Gastroesophageal sphincter (tissue), 4 donors: ENCODE results near the gene FAM193A. TPM values are rescaled to one million over a fixed set of nuclear protein-coding genes. Genes with fewer than 3 reads are reported as not detected.
"Not testable (repeated sequence)": the region's sequence is repeated elsewhere in the genome, so short reads cannot be mapped to it uniquely, and the experiment has no call there.

Experiments used
- ATAC-seq: fragments of 150-250 bp; one replicate; pipeline ENCODE4 v1.9.1; 2016; ENCODE audit warnings: mild to moderate bottlenecking, moderate library complexity
- H3K27ac ChIP-seq, 4 donors: fragments of 200-600 bp; sonication (generic) in 3 of 4; 1 replicate in 3 of 4; 2 replicates in 1 of 4; pipeline ENCODE4 v1.5.1; 2016 to 2019
- H3K27me3 ChIP-seq: fragments of 200-600 bp; sonication (generic); one replicate; pipeline ENCODE4 v1.5.1; 2019
- H3K36me3 ChIP-seq, 2 donors: fragments of 200-600 bp; sonication (generic); one replicate each; pipeline ENCODE4 v1.5.1; 2019; ENCODE audit warnings: control low read depth in 1 of 2
- H3K4me1 ChIP-seq, 3 donors: fragments of 200-600 bp; sonication (generic); 1 replicate in 2 of 3; 2 replicates in 1 of 3; pipeline ENCODE4 v1.5.1; 2016 to 2019; ENCODE audit warnings: control low read depth in 2 of 3
- H3K4me3 ChIP-seq, 2 donors: fragments of 200-600 bp; sonication (generic); one replicate each; pipeline ENCODE4 v1.5.1; 2019; ENCODE audit warnings: mild to moderate bottlenecking in 1 of 2, moderate library complexity in 1 of 2
- H3K9me3 ChIP-seq, 3 donors: fragments of 200-600 bp; sonication (generic); one replicate each; pipeline ENCODE4 v1.5.1; 2017 to 2019; ENCODE audit warnings: control low read depth in 2 of 3
- EP300 ChIP-seq: sonication (generic); formaldehyde crosslinking; IDR thresholded peaks from one replicate; pipeline ENCODE4 v1.6.1; 2017; ENCODE audit warnings: antibody characterized with exemption, mild to moderate bottlenecking
- POLR2A ChIP-seq, 2 donors: fragments of 450-650 bp; IDR thresholded peaks; one replicate each; pipeline ENCODE4 v1.6.1; 2017; ENCODE audit warnings: antibody characterized with exemption in 2 of 2, mild to moderate bottlenecking in 2 of 2, moderate library complexity in 1 of 2
- POLR2AphosphoS5 ChIP-seq: sonication (generic); formaldehyde crosslinking; IDR thresholded peaks from one replicate; pipeline ENCODE4 v1.6.1; 2017; ENCODE audit warnings: antibody characterized with exemption
- WGBS, 2 donors: methylation state at CpG; one replicate each; pipeline ENCODE4 v1.1.5; 2018; ENCODE audit warnings: low coverage in 1 of 2; 5-methylcytosine and 5-hydroxymethylcytosine counted together
- total RNA-seq, 4 donors: library from RNA; depleted of rRNA; stranded (reverse); fragments of >200 nt; gene quantifications; one replicate each; pipeline ENCODE4 v1.1.0, GENCODE V29; 2016
- TF ChIP-seq, protein P1 (sequence below), 4 experiments: fragments of 200-600 bp in 2 of 4; fragments of 450-650 bp in 2 of 4; sonication (generic) in 1 of 4; IDR thresholded peaks; one replicate each; pipeline ENCODE4 v1.5.1; 2017 to 2019; ENCODE audit warnings: antibody characterized with exemption in 4 of 4, mild to moderate bottlenecking in 2 of 4, moderate library complexity in 2 of 4

The FAM193A gene
- total RNA-seq, 4 donors from 2014 or later: 24.5 to 35.6 (median 30.2) TPM

DNA sequence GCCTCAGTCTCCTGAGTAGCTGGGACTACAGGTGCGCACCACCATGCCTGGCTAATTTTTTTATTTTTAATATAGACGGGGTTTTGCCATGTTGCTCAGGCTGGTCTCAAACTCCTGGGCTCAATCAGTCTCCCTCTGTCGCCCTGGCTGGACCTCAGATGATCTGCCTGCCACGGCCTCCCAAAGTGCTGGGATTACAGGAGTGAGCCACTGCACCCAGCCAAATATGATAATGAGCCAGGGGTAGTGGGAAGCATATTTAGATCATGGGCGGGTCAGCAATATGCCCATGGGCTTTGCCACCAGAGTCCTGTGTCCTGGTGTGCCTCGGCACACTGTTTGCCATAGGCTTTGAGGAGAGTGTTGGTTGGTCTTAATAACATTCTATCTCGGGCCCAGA is 71.8 kb downstream of the FAM193A start:
- no peaks in the 10 kb centered on the region for H3K36me3 ChIP-seq
- no peak for ATAC-seq
- H3K9me3 ChIP-seq: no peaks in the 10 kb centered on the region
- H3K27ac ChIP-seq: no peak overlapping the region
- WGBS, 2 donors: 83 to 90% methylated on average over 2 to 4 of the region's 7 CpGs
- H3K4me3 ChIP-seq: no peak overlapping the region
- H3K4me1 ChIP-seq: peaks cover 0 to 42% (median 10%) of the 10 kb centered on the region in 3 donors
- H3K27me3 ChIP-seq: no peaks in the 10 kb centered on the region
- TF ChIP-seq EP300 (no peak), POLR2A (IDR thresholded peaks at IDR 0.05) (no peak), POLR2AphosphoS5 (no peak)
- TF ChIP-seq, protein P1, sequence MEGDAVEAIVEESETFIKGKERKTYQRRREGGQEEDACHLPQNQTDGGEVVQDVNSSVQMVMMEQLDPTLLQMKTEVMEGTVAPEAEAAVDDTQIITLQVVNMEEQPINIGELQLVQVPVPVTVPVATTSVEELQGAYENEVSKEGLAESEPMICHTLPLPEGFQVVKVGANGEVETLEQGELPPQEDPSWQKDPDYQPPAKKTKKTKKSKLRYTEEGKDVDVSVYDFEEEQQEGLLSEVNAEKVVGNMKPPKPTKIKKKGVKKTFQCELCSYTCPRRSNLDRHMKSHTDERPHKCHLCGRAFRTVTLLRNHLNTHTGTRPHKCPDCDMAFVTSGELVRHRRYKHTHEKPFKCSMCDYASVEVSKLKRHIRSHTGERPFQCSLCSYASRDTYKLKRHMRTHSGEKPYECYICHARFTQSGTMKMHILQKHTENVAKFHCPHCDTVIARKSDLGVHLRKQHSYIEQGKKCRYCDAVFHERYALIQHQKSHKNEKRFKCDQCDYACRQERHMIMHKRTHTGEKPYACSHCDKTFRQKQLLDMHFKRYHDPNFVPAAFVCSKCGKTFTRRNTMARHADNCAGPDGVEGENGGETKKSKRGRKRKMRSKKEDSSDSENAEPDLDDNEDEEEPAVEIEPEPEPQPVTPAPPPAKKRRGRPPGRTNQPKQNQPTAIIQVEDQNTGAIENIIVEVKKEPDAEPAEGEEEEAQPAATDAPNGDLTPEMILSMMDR (IDR thresholded peaks at IDR 0.05): no peak

DNA sequence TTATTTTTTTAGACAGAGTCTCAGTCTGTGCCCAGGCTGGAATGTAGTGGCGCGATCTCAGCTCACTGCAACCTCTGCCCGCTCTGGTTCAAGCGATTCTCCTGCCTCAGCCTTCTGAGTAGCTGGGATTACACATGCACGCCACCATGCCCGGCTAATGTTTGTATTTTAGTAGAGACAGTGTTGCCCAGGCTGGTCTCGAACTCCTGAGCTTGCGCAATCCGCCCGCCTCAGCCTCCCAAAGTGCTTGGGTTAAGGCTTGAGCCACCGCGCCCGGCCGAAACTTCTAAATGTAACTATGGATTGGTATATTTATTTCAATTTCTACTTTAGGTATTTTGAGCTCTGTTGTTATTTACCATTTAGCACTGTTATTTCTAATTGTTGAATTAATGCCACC is 79.4 kb downstream of the FAM193A start:
- H3K4me3 ChIP-seq: no peak overlapping the region
- H3K27me3 ChIP-seq: no peaks in the 10 kb centered on the region
- no peaks in the 10 kb centered on the region for H3K9me3 ChIP-seq
- 98 to 100% methylated on average over 10 to 14 of the region's 14 CpGs for WGBS, 2 donors
- ATAC-seq: no peak
- H3K36me3 ChIP-seq: no peaks in the 10 kb centered on the region
- TF ChIP-seq EP300 (no peak), POLR2A (IDR thresholded peaks at IDR 0.05) (no peak)
- TF ChIP-seq, protein P1 (IDR thresholded peaks at IDR 0.05): no peak
- H3K27ac ChIP-seq: no peak overlapping the region
- peaks cover 0 to 34% (median 0%) of the 10 kb centered on the region in 3 donors for H3K4me1 ChIP-seq

DNA sequence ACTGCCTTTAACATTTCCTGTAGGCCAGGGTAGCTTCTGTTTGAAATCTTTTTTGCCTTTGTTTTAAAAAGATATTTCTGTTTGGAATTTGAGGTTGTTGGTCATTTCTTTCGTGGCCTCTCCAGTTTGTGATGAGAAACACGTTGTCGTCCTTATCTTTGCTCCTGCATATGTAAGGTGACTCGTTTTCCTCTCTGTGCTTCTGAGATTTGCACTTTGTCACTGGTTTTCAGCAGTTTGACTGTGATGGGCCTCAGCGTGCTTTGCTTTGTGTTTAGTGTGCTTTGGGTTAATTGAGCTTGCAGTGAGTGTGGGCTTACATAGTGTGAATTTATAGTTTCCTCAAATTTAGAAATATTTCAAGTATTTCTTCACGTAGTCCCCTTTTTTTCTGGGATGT is 81.5 kb downstream of the FAM193A start:
- H3K4me1 ChIP-seq: peaks cover 0 to 51% (median 0%) of the 10 kb centered on the region in 3 donors
- 61 to 86% methylated on average over 5 to 6 of the region's 6 CpGs for WGBS, 2 donors
- H3K27me3 ChIP-seq: no peaks in the 10 kb centered on the region
- ATAC-seq: no peak
- TF ChIP-seq EP300: no peak
- TF ChIP-seq, protein P1 (IDR thresholded peaks at IDR 0.05): no peak
- no peak for TF ChIP-seq POLR2A (IDR thresholded peaks at IDR 0.05)
- no peak for TF ChIP-seq POLR2AphosphoS5
- no peaks in the 10 kb centered on the region for H3K9me3 ChIP-seq
- H3K27ac ChIP-seq: no peak overlapping the region
- H3K4me3 ChIP-seq: no peak overlapping the region
- H3K36me3 ChIP-seq: no peaks in the 10 kb centered on the region

DNA sequence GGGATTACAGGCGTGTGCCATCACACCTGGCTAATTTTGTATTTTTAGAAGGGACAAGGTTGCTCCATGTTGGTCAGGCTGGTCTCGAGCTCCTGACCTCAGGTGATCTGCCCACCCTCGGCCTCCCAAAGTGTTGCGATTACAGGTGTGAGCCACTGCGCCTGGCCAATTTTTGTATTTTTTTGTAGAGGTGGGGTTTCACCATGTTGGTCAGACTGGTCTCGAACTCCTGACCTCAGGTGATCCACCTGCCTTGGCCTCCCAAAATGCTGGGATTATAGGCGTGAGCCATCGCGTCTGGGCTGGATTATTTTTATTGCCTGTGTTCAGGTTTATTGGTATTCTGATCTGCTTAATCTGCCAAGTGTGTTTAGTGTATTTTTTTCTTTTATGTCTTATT is 82.3 kb downstream of the FAM193A start:
- not testable (repeated sequence) for ATAC-seq, H3K4me3 ChIP-seq, H3K9me3 ChIP-seq, H3K27ac ChIP-seq, H3K36me3 ChIP-seq, H3K27me3 ChIP-seq
- peaks cover 0 to 55% (median 3%) of the 10 kb centered on the region in 3 donors for H3K4me1 ChIP-seq
- WGBS, 2 donors: 88 to 91% methylated on average over 6 to 8 of the region's 9 CpGs

DNA sequence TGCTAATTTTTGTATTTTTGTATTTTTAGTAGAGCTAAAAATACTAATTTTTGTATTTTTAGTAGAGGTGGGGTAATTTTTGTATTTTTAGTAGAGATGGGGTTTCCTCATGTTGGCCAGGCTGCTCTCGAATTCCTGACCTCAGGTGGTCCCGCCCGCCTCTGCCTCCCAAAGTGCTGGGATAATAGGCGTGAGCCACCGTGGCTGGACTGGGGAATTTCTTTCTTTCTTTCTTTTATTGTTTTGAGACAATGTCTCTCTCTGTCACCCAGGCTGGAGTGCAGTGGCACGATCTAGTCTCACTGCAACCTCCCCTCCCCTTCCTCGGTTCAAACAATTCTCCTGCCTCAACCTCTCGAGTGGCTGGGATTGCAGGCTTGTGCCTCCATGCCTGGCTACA is 83.0 kb downstream of the FAM193A start:
- Histone ChIP-seq H3K9me3 (no peaks in the 10 kb centered on the region), H3K4me1 (peaks cover 0 to 61% (median 4%) of the 10 kb centered on the region in 3 donors), H3K36me3 (no peaks in the 10 kb centered on the region), H3K27me3 (no peaks in the 10 kb centered on the region), H3K4me3 (no peak overlapping the region), H3K27ac (no peak overlapping the region)
- WGBS, 2 donors: 85 to 87% methylated on average over 5 to 8 of the region's 8 CpGs
- no peak for ATAC-seq
- TF ChIP-seq POLR2A (IDR thresholded peaks at IDR 0.05) (no peak), EP300 (no peak), POLR2AphosphoS5 (no peak)
- TF ChIP-seq, protein P1 (IDR thresholded peaks at IDR 0.05): no peak
